ENCODE measurements around the gene CRHR2. TPM values are rescaled to one million over a fixed set of nuclear protein-coding genes. Genes with fewer than 3 reads are reported as not detected.

Gene CRHR2
- total RNA-seq, 2 donors from 2014 or later = 0.16 TPM; not detected in 1

DNA sequence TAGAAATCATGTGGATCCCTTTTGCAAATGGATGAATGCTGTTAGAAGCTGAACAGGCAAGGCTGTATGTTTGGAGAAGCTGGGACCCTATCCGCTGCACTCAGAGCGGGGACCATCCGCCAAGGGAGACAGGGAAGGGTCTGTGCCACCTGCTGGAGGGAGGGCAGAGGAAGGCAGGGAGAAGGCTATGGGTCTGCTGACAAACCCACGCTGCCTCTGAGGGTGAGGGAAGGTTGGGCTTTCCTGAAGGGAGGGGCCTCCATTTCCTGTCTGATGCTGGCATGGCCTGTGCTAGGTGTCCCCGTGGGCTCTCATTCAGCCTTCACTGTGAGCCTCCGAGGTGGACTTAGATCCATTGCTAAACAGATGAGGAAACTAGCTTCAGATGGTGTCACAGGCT is 5.3 kb upstream of the CRHR2 start:
- Histone ChIP-seq H3K4me3 (no peak overlapping the region), H3K27me3 (peaks cover 3% of the 10 kb centered on the region), H3K36me3 (no peaks in the 10 kb centered on the region), H3K9me3 (no peaks in the 10 kb centered on the region), H3K27ac (no peak overlapping the region), H3K9ac (ENCODE audit: low read depth in 2 of 2, low read length in 2 of 2) (no peak overlapping the region), H3K4me1 (no peaks in the 10 kb centered on the region)
- TF ChIP-seq, protein P1, sequence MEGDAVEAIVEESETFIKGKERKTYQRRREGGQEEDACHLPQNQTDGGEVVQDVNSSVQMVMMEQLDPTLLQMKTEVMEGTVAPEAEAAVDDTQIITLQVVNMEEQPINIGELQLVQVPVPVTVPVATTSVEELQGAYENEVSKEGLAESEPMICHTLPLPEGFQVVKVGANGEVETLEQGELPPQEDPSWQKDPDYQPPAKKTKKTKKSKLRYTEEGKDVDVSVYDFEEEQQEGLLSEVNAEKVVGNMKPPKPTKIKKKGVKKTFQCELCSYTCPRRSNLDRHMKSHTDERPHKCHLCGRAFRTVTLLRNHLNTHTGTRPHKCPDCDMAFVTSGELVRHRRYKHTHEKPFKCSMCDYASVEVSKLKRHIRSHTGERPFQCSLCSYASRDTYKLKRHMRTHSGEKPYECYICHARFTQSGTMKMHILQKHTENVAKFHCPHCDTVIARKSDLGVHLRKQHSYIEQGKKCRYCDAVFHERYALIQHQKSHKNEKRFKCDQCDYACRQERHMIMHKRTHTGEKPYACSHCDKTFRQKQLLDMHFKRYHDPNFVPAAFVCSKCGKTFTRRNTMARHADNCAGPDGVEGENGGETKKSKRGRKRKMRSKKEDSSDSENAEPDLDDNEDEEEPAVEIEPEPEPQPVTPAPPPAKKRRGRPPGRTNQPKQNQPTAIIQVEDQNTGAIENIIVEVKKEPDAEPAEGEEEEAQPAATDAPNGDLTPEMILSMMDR (IDR thresholded peaks at IDR 0.05) = no peak
- intact Hi-C loops (cut with DNase I) = no loop called here
- DNase-seq = no peak

DNA sequence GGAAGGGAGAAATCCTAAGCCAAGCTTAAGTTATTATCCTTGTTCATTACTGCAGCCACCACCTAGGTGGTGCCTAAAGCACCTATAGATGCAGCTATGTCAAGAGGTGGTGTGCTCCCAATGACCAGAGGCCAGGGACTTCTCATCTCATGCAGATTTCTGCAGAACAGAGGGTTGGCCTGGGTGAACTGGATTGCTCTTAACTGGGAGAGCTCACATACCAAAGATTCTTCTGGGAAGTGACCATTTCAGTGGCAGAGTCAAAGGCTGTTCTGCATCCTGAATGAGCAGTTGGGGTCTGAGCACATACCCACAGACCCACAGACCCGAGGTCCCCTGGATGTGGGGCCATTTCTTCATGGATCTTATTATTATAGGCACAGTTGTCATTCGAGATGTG is 2.1 kb upstream of the CRHR2 start:
- H3K4me3 ChIP-seq = no peak overlapping the region
- TF ChIP-seq, protein P1 (IDR thresholded peaks at IDR 0.05) = no peak
- intact Hi-C loops (cut with DNase I) = no loop called here

DNA sequence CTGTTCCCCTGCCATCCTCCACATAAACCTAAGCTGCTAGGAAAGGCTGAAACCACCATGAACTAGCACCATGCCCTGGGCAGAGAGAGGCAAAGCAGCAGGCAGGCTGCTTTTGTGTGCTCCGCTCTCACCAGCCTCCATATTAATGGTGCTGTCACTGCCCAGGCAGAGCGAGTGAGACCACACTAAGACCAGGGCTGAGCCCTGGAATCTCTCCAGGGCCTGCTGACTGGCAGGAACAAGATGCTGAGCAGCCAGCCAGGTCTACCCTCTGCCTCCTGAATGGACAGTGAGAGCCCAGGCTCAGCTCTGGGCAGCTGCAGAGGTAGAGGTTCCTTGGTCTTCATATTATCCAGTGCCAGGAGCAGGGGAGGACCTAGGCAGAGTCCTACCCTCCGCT is 1.6 kb upstream of the CRHR2 start:
- H3K27ac ChIP-seq = no peak overlapping the region
- no peak overlapping the region for H3K9ac ChIP-seq (ENCODE audit: low read depth in 2 of 2, low read length in 2 of 2)
- H3K4me1 ChIP-seq = peaks cover 7% of the 10 kb centered on the region
- no peaks in the 10 kb centered on the region for H3K36me3 ChIP-seq
- TF ChIP-seq, protein P1 (IDR thresholded peaks at IDR 0.05) = no peak
- H3K27me3 ChIP-seq = peaks cover 21% of the 10 kb centered on the region
- intact Hi-C loops (cut with DNase I) = no loop called here
- H3K4me3 ChIP-seq = no peak overlapping the region
- H3K9me3 ChIP-seq = no peaks in the 10 kb centered on the region
- no peak for DNase-seq

More for the DNA sequence above, 2.1 kb upstream of the CRHR2 start:
- Histone ChIP-seq H3K27me3 (peaks cover 21% of the 10 kb centered on the region), H3K9ac (ENCODE audit: low read depth in 2 of 2, low read length in 2 of 2) (no peak overlapping the region), H3K36me3 (no peaks in the 10 kb centered on the region), H3K4me1 (peaks cover 7% of the 10 kb centered on the region), H3K9me3 (no peaks in the 10 kb centered on the region), H3K27ac (no peak overlapping the region)
- no peak for DNase-seq

DNA sequence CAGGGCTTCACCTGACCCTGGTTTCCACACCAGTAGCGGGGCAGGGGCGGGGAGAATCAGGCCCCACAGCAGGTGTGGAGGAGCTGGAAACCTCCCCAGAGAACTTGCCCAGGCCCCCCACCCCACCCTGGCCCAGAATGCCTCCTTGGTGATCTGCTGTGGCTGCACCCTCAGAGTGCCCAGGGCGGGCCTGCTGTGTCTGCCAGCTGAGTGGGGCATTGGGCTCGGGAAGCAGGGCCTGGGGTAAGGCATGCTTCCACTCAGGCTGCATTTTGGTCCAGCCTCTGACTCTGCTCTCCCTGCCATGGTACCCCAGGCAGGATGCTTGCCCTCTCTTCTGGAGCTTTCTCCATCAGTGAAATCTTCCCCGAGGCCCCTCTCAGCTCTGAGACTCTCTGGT is 1.1 kb upstream of the CRHR2 start:
- H3K36me3 ChIP-seq = no peaks in the 10 kb centered on the region
- intact Hi-C loops (cut with DNase I) = no loop called here
- H3K9ac ChIP-seq (ENCODE audit: low read depth in 2 of 2, low read length in 2 of 2) = no peak overlapping the region
- TF ChIP-seq, protein P1 (IDR thresholded peaks at IDR 0.05) = no peak
- peaks cover 7% of the 10 kb centered on the region for H3K4me1 ChIP-seq
- no peak overlapping the region for H3K4me3 ChIP-seq
- H3K9me3 ChIP-seq = no peaks in the 10 kb centered on the region
- no peak for DNase-seq
- H3K27ac ChIP-seq = no peak overlapping the region
- peaks cover 21% of the 10 kb centered on the region for H3K27me3 ChIP-seq

DNA sequence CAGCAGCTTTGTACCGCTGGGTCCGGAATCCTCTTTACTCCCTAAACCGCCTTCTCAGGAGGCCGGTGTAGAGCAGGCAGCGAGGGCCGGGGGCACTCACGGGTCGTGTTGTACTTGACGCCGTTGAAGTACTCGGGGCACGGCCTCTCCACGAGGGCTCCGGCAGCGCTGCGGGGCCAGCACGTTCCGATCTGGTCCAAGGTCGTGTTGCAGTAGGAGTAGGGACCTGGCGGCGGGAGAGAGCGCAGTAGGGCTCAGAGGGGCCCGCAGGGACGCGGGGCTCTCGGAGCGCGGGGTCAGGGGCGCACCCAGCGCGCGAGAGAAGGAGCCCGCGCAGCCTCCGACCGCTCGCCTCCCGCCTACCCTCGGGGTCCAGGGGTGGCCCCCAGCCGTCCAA is 443 bp downstream of the CRHR2 start:
- no peak for DNase-seq
- intact Hi-C loops (cut with DNase I) = no loop called here
- H3K9ac ChIP-seq (ENCODE audit: low read depth in 2 of 2, low read length in 2 of 2) = no peak overlapping the region
- H3K4me1 ChIP-seq = peaks cover 7% of the 10 kb centered on the region
- H3K27ac ChIP-seq = no peak overlapping the region
- H3K9me3 ChIP-seq = no peaks in the 10 kb centered on the region
- TF ChIP-seq, protein P1 (IDR thresholded peaks at IDR 0.05) = no peak
- peak overlapping the region; percentile 27 for H3K4me3 ChIP-seq
- H3K36me3 ChIP-seq = no peaks in the 10 kb centered on the region
- peaks cover 21% of the 10 kb centered on the region for H3K27me3 ChIP-seq

Data from colonic mucosa (tissue), 4 donors.